Hepatocyte (in vitro differentiated cells): ENCODE data around the gene SUPT3H. TPM values are rescaled to one million over a fixed set of nuclear protein-coding genes. Genes with fewer than 3 reads are reported as not detected.

Source experiments
- DNase-seq: peaks from one replicate; pipeline ENCODE4 v3.0.0-alpha.2; 2016; ENCODE audit warnings: low spot score
- H2AFZ ChIP-seq: fragments of 200-600 bp; sonication (generic); 2 replicates; pipeline ENCODE4 v1.6.0; 2016; ENCODE audit warnings: antibody characterized with exemption, mild to moderate bottlenecking
- H3K27ac ChIP-seq: fragments of 200-600 bp; sonication (generic); 2 replicates; pipeline ENCODE4 v1.5.1; 2016; ENCODE audit warnings: mild to moderate bottlenecking
- H3K27me3 ChIP-seq: fragments of 200-600 bp; sonication (generic); 2 replicates; pipeline ENCODE4 v1.6.1; 2016
- H3K36me3 ChIP-seq: fragments of 200-600 bp; sonication (generic); replicated peaks from 2 replicates; pipeline ENCODE4 v1.5.1; 2016; ENCODE audit warnings: low read depth; ENCODE audit not compliant: insufficient read depth
- H3K4me1 ChIP-seq: fragments of 200-600 bp; sonication (generic); 2 replicates; pipeline ENCODE4 v1.5.1; 2016; ENCODE audit warnings: mild to moderate bottlenecking, moderate library complexity; ENCODE audit not compliant: insufficient read depth
- H3K4me2 ChIP-seq: fragments of 200-600 bp; sonication (generic); 2 replicates; pipeline ENCODE4 v1.6.0; 2016
- H3K4me3 ChIP-seq: fragments of 200-600 bp; sonication (generic); 2 replicates; pipeline ENCODE4 v1.5.1; 2016; ENCODE audit warnings: mild to moderate bottlenecking
- H3K79me2 ChIP-seq: fragments of 200-600 bp; sonication (generic); 2 replicates; pipeline ENCODE4 v1.6.0; 2017; ENCODE audit warnings: mild to moderate bottlenecking
- H3K9me2 ChIP-seq: fragments of 200-600 bp; sonication (generic); replicated peaks from 2 replicates; pipeline ENCODE4 v1.6.0; 2017; ENCODE audit warnings: mild to moderate bottlenecking; ENCODE audit not compliant: insufficient read depth
- H3K9me3 ChIP-seq: fragments of 200-600 bp; sonication (generic); 2 replicates; pipeline ENCODE4 v1.5.1; 2016; ENCODE audit warnings: low read depth, mild to moderate bottlenecking
- H4K20me1 ChIP-seq: fragments of 200-600 bp; sonication (generic); 2 replicates; pipeline ENCODE4 v1.6.0; 2016; ENCODE audit warnings: mild to moderate bottlenecking; ENCODE audit not compliant: insufficient read depth, poor library complexity, severe bottlenecking
- EZH2 ChIP-seq: fragments of 200-600 bp; sonication (generic); IDR thresholded peaks from 2 replicates; pipeline ENCODE4 v1.6.1; 2016; ENCODE audit warnings: antibody characterized with exemption, mild to moderate bottlenecking, borderline replicate concordance
- EZH2phosphoT487 ChIP-seq: fragments of 200-600 bp; sonication (generic); IDR thresholded peaks from one replicate; pipeline ENCODE4 v1.6.1; 2018; ENCODE audit warnings: antibody characterized with exemption, mild to moderate bottlenecking, low read depth, moderate library complexity; ENCODE audit not compliant: unreplicated experiment, severe bottlenecking
- WGBS: methylation state at CpG from one replicate; pipeline ENCODE4 v1.1.6; 2016; ENCODE audit warnings: low lambda C conversion rate; ENCODE audit errors: missing lambda C conversion rate; 5-methylcytosine and 5-hydroxymethylcytosine counted together
- polyA plus RNA-seq: library from polyadenylated mRNA; unstranded; fragments of >200 nt; fragmentation: Nextera tagmentation; extraction: Ambion mirVana; gene quantifications from 2 replicates; pipeline ENCODE4 v1.2.1, GENCODE V29; 2016
- total RNA-seq: library from RNA; depleted of rRNA; stranded (reverse); fragments of >200 nt; gene quantifications from 2 replicates; pipeline ENCODE4 v1.2.3, GENCODE V29; 2014
- TF ChIP-seq, protein P1 (sequence below): fragments of 200-600 bp; sonication (generic); IDR thresholded peaks from 2 replicates; pipeline ENCODE4 v1.5.1; 2016; ENCODE audit warnings: antibody characterized with exemption, mild to moderate bottlenecking; ENCODE audit not compliant: poor library complexity

The SUPT3H gene
- total and polyA plus RNA-seq, 2 experiments from 2014 or later = 6.8 to 7.7 TPM

- TF ChIP-seq, protein P1, sequence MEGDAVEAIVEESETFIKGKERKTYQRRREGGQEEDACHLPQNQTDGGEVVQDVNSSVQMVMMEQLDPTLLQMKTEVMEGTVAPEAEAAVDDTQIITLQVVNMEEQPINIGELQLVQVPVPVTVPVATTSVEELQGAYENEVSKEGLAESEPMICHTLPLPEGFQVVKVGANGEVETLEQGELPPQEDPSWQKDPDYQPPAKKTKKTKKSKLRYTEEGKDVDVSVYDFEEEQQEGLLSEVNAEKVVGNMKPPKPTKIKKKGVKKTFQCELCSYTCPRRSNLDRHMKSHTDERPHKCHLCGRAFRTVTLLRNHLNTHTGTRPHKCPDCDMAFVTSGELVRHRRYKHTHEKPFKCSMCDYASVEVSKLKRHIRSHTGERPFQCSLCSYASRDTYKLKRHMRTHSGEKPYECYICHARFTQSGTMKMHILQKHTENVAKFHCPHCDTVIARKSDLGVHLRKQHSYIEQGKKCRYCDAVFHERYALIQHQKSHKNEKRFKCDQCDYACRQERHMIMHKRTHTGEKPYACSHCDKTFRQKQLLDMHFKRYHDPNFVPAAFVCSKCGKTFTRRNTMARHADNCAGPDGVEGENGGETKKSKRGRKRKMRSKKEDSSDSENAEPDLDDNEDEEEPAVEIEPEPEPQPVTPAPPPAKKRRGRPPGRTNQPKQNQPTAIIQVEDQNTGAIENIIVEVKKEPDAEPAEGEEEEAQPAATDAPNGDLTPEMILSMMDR = no peak
- TF ChIP-seq EZH2phosphoT487 (no peak), EZH2 (no peak)
- Histone ChIP-seq H3K4me1 (peaks cover 13% of the 10 kb centered on the region), H3K36me3 (no peaks in the 10 kb centered on the region), H2AFZ (no peak overlapping the region), H3K9me3 (no peaks in the 10 kb centered on the region), H3K4me2 (no peak overlapping the region), H3K27me3 (no peaks in the 10 kb centered on the region), H3K9me2 (no peaks in the 10 kb centered on the region), H3K79me2 (no peaks in the 10 kb centered on the region), H3K27ac (no peak overlapping the region), H4K20me1 (no peaks in the 10 kb centered on the region), H3K4me3 (no peak overlapping the region)
- 48% methylated on average over 1 of the region's 1 CpG for WGBS
- no peak for DNase-seq
Measured at GRCh38 chr6:45254253-45254652, 123.5 kb downstream of the SUPT3H start.

DNA sequence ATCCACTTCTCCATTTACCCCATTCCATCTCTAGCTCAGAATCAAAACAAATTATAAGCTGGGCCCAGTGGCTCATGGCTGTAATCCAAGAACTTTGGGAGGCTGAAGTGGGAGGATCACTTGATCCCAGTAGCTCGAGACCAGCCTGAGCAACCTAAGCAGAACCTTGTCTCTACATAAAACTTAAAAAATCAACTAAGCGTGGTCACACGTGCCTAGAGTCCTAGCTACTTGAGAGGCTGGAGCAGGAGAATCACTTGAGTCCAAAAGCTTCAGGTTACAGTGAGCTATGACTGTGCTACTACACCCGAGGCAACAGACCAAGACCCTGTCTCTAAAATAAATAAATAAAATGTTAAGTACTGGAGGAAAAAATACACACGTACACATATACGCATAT lies 124.3 kb downstream of the SUPT3H start:
- TF ChIP-seq, protein P1 = no peak
- TF ChIP-seq EZH2 (no peak), EZH2phosphoT487 (no peak)
- peaks cover 14% of the 10 kb centered on the region for H3K4me1 ChIP-seq
- no peaks in the 10 kb centered on the region for H3K27me3 ChIP-seq
- H3K4me3 ChIP-seq = no peak overlapping the region
- WGBS = 94% methylated on average over 6 of the region's 6 CpGs
- no peaks in the 10 kb centered on the region for H3K36me3 ChIP-seq
- H2AFZ ChIP-seq = no peak overlapping the region
- no peak overlapping the region for H3K27ac ChIP-seq
- no peaks in the 10 kb centered on the region for H4K20me1 ChIP-seq
- H3K9me3 ChIP-seq = no peaks in the 10 kb centered on the region
- no peaks in the 10 kb centered on the region for H3K79me2 ChIP-seq
- DNase-seq = no peak
- H3K4me2 ChIP-seq = no peak overlapping the region
- no peaks in the 10 kb centered on the region for H3K9me2 ChIP-seq

- Histone ChIP-seq H3K4me2 (no peak overlapping the region), H4K20me1 (no peaks in the 10 kb centered on the region), H3K4me1 (no peaks in the 10 kb centered on the region), H3K27ac (no peak overlapping the region), H2AFZ (no peak overlapping the region), H3K9me3 (no peaks in the 10 kb centered on the region), H3K36me3 (no peaks in the 10 kb centered on the region), H3K9me2 (no peaks in the 10 kb centered on the region), H3K79me2 (no peaks in the 10 kb centered on the region), H3K27me3 (no peaks in the 10 kb centered on the region), H3K4me3 (no peak overlapping the region)
- DNase-seq = no peak
- 93% methylated on average over 2 of the region's 2 CpGs for WGBS
- TF ChIP-seq, protein P1 = no peak
- TF ChIP-seq EZH2phosphoT487 = no peak
- TF ChIP-seq EZH2 = no peak
Measured at GRCh38 chr6:45231660-45232059, 146.1 kb downstream of the SUPT3H start.

DNA sequence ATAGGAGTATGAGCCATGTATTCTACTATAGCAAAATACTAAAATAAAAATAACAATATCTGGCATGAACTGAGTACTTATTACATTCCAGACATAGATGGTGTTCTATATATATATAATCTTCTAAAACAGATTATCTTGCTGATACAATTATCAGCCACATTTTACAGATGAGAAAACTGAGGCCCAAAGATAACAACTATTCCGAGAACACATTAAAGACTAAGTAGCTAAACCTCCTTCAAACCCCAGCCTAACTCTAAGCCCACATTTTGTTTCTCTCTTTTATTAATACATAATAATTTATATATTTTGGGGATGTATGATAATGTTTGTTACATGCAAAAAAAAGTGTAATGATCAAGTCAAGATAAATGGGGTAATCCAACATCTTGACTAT lies 148.3 kb downstream of the SUPT3H start:
- WGBS = 96% methylated on average over 1 of the region's 1 CpG
- no peaks in the 10 kb centered on the region for H3K9me2 ChIP-seq
- no peak overlapping the region for H3K4me3 ChIP-seq
- H3K4me2 ChIP-seq = no peak overlapping the region
- no peaks in the 10 kb centered on the region for H4K20me1 ChIP-seq
- no peak overlapping the region for H2AFZ ChIP-seq
- no peaks in the 10 kb centered on the region for H3K79me2 ChIP-seq
- no peaks in the 10 kb centered on the region for H3K9me3 ChIP-seq
- DNase-seq = no peak
- H3K27ac ChIP-seq = no peak overlapping the region
- H3K36me3 ChIP-seq = no peaks in the 10 kb centered on the region
- H3K27me3 ChIP-seq = no peaks in the 10 kb centered on the region
- TF ChIP-seq, protein P1 = no peak
- TF ChIP-seq EZH2phosphoT487 = no peak
- no peak for TF ChIP-seq EZH2
- H3K4me1 ChIP-seq = no peaks in the 10 kb centered on the region
